Suprapubic skin (tissue), 4 donors: ENCODE measurements around the gene POLG2. TPM values are rescaled to one million over a fixed set of nuclear protein-coding genes. Genes with fewer than 3 reads are reported as not detected.

ENCODE experiments used
- DNase-seq, 2 donors: peaks; one replicate each; pipeline ENCODE4 v3.0.0-alpha.2; 2019; ENCODE audit warnings: low spot score in 2 of 2
- H3K27ac ChIP-seq: fragments of 200-600 bp; sonication (generic); one replicate; pipeline ENCODE4 v1.5.1; 2019
- H3K27me3 ChIP-seq: fragments of 200-600 bp; sonication (generic); one replicate; pipeline ENCODE4 v1.5.1; 2019
- H3K36me3 ChIP-seq: fragments of 200-600 bp; sonication (generic); one replicate; pipeline ENCODE4 v1.5.1; 2019
- H3K4me1 ChIP-seq: fragments of 200-600 bp; sonication (generic); one replicate; pipeline ENCODE4 v1.5.1; 2019
- H3K4me3 ChIP-seq: fragments of 200-600 bp; sonication (generic); one replicate; pipeline ENCODE4 v1.5.1; 2019; ENCODE audit warnings: mild to moderate bottlenecking
- H3K9me3 ChIP-seq: fragments of 200-600 bp; sonication (generic); one replicate; pipeline ENCODE4 v1.5.1; 2019
- CTCF ChIP-seq, 2 donors: fragments of 200-600 bp in 1 of 2; fragments of 450-650 bp in 1 of 2; sonication (generic) in 1 of 2; IDR thresholded peaks; one replicate each; pipeline ENCODE4 v1.5.1; 2016 to 2019; ENCODE audit warnings: antibody characterized with exemption in 2 of 2, mild to moderate bottlenecking in 1 of 2, moderate library complexity in 1 of 2
- EP300 ChIP-seq: sonication (generic); formaldehyde crosslinking; IDR thresholded peaks from one replicate; pipeline ENCODE4 v1.6.1; 2017; ENCODE audit warnings: antibody characterized with exemption
- POLR2A ChIP-seq, 2 donors: fragments of 450-650 bp; IDR thresholded peaks; one replicate each; pipeline ENCODE4 v1.6.1; 2017; ENCODE audit warnings: antibody characterized with exemption in 2 of 2, mild to moderate bottlenecking in 2 of 2, moderate library complexity in 2 of 2
- POLR2AphosphoS5 ChIP-seq, 3 donors: sonication (generic); formaldehyde crosslinking; IDR thresholded peaks; one replicate each; pipeline ENCODE4 v1.6.1; 2017; ENCODE audit warnings: antibody characterized with exemption in 3 of 3
- WGBS: methylation state at CpG from one replicate; pipeline ENCODE4 v1.1.5; 2018; 5-methylcytosine and 5-hydroxymethylcytosine counted together
- total RNA-seq, 4 donors: library from RNA; depleted of rRNA; stranded (reverse); fragments of >200 nt; gene quantifications; one replicate each; pipeline ENCODE4 v1.1.0, GENCODE V29; 2016

The POLG2 gene
- total RNA-seq: 10 to 100 TPM in 1 of 4 donors, 1 to 10 TPM in 3; 2.7 to 23.2 (median 5.0) TPM

GRCh38 chr17:64496786-64497564 is at the start of gene POLG2:
TSS of gene POLG2 (minus strand) at chr17:64497054. CDS start at chr17:64496968, 86 bp downstream.
- Histone ChIP-seq H3K27me3 (no peaks in the 10 kb centered on the region), H3K4me1 (peaks cover 73% of the 10 kb centered on the region), H3K9me3 (no peaks in the 10 kb centered on the region), H3K27ac (peak within 1 kb of the TSS; percentile 71), H3K4me3 (peak within 1 kb of the TSS; percentile 80), H3K36me3 (peaks cover 42% of the 10 kb centered on the region)
- under 1% methylated on average over 48 of the region's 50 CpGs for WGBS
- DNase-seq: peak; percentile 96 to 97
- TF ChIP-seq EP300 (no peak), POLR2A (IDR thresholded peaks at IDR 0.05) (peak in 1 of 2 donors; percentile 12), POLR2AphosphoS5 (IDR thresholded peaks at IDR 0.05) (peak in 2 of 3 donors; percentile 85 to 96), CTCF (IDR thresholded peaks at IDR 0.05) (peak in 1 of 2 donors; percentile 30)

GRCh38 chr17:64544742-64545141 is 47.9 kb upstream of the POLG2 start:
- Histone ChIP-seq H3K27ac (no peak overlapping the region), H3K36me3 (peaks cover 64% of the 10 kb centered on the region), H3K27me3 (no peaks in the 10 kb centered on the region), H3K4me1 (no peaks in the 10 kb centered on the region), H3K9me3 (no peaks in the 10 kb centered on the region), H3K4me3 (no peak overlapping the region)
- 95% methylated on average over 2 of the region's 2 CpGs for WGBS
- TF ChIP-seq POLR2AphosphoS5 (IDR thresholded peaks at IDR 0.05) (no peak), POLR2A (IDR thresholded peaks at IDR 0.05) (no peak), EP300 (no peak), CTCF (IDR thresholded peaks at IDR 0.05) (no peak)
- no peak for DNase-seq

- TF ChIP-seq POLR2AphosphoS5 (IDR thresholded peaks at IDR 0.05): no peak
- TF ChIP-seq CTCF (IDR thresholded peaks at IDR 0.05): no peak
- no peak for TF ChIP-seq POLR2A (IDR thresholded peaks at IDR 0.05)
- TF ChIP-seq EP300: no peak
- no peaks in the 10 kb centered on the region for H3K4me1 ChIP-seq
- H3K9me3 ChIP-seq: no peaks in the 10 kb centered on the region
- no peak overlapping the region for H3K27ac ChIP-seq
- H3K4me3 ChIP-seq: no peak overlapping the region
- 87% methylated on average over 4 of the region's 5 CpGs for WGBS
- no peak for DNase-seq
- H3K27me3 ChIP-seq: no peaks in the 10 kb centered on the region
- H3K36me3 ChIP-seq: peaks cover 75% of the 10 kb centered on the region
Observed at GRCh38 chr17:64540118-64540776, 43.4 kb upstream of the POLG2 start.

GRCh38 chr17:64538508-64539130 is 41.8 kb upstream of the POLG2 start:
- H3K4me1 ChIP-seq: no peaks in the 10 kb centered on the region
- no peak overlapping the region for H3K4me3 ChIP-seq
- H3K27me3 ChIP-seq: no peaks in the 10 kb centered on the region
- no peaks in the 10 kb centered on the region for H3K9me3 ChIP-seq
- no peak for TF ChIP-seq EP300
- no peak for TF ChIP-seq POLR2A (IDR thresholded peaks at IDR 0.05)
- no peak for TF ChIP-seq POLR2AphosphoS5 (IDR thresholded peaks at IDR 0.05)
- TF ChIP-seq CTCF (IDR thresholded peaks at IDR 0.05): no peak
- 82% methylated on average over 7 of the region's 7 CpGs for WGBS
- no peak overlapping the region for H3K27ac ChIP-seq
- H3K36me3 ChIP-seq: peaks cover 75% of the 10 kb centered on the region
- no peak for DNase-seq

GRCh38 chr17:64537488-64537887 is 40.6 kb upstream of the POLG2 start:
- H3K27ac ChIP-seq: no peak overlapping the region
- TF ChIP-seq POLR2AphosphoS5 (IDR thresholded peaks at IDR 0.05): no peak
- TF ChIP-seq CTCF (IDR thresholded peaks at IDR 0.05): no peak
- no peak for TF ChIP-seq EP300
- TF ChIP-seq POLR2A (IDR thresholded peaks at IDR 0.05): no peak
- no peaks in the 10 kb centered on the region for H3K4me1 ChIP-seq
- no peaks in the 10 kb centered on the region for H3K27me3 ChIP-seq
- no peak overlapping the region for H3K4me3 ChIP-seq
- 81% methylated on average over 5 of the region's 5 CpGs for WGBS
- H3K36me3 ChIP-seq: peaks cover 85% of the 10 kb centered on the region
- DNase-seq: no peak
- H3K9me3 ChIP-seq: no peaks in the 10 kb centered on the region
